ENCODE measurements around the gene RHOF.

Gene RHOF

GRCh38 chr12:121793440-121793837 lies at the start of gene RHOF:
Gene RHOF, minus strand, starts transcription at chr12:121793688. Its CDS starts 55 bp downstream, at chr12:121793633.
- DNase-seq, result peak; percentile 82

- DNase-seq, result no peak
Observed at GRCh38 chr12:121839993-121840761, 46.7 kb upstream of the RHOF start.

- DNase-seq, result peak; percentile 100
Observed at GRCh38 chr12:121839106-121839992, 45.9 kb upstream of the RHOF start.

- no peak for DNase-seq
Observed at GRCh38 chr12:121838126-121838525, 44.6 kb upstream of the RHOF start.

- DNase-seq, result no peak
Observed at GRCh38 chr12:121837680-121838079, 44.2 kb upstream of the RHOF start.

GRCh38 chr12:121831571-121832245 lies 38.2 kb upstream of the RHOF start:
- no peak for DNase-seq

GRCh38 chr12:121830588-121831265 lies 37.2 kb upstream of the RHOF start:
- no peak for DNase-seq

- no peak for DNase-seq
Observed at GRCh38 chr12:121830134-121830533, 36.6 kb upstream of the RHOF start.

GRCh38 chr12:121829250-121829918 lies 35.9 kb upstream of the RHOF start:
- DNase-seq, result no peak

- DNase-seq, result no peak
Observed at GRCh38 chr12:121828826-121829225, 35.3 kb upstream of the RHOF start.

GRCh38 chr12:121828306-121828705 lies 34.8 kb upstream of the RHOF start:
- no peak for DNase-seq

GRCh38 chr12:121827351-121828099 lies 34.0 kb upstream of the RHOF start:
- no peak for DNase-seq

- DNase-seq, result no peak
Observed at GRCh38 chr12:121826318-121827150, 33.0 kb upstream of the RHOF start.

GRCh38 chr12:121825041-121825523 lies 31.6 kb upstream of the RHOF start:
- no peak for DNase-seq

GRCh38 chr12:121823727-121824115 lies 30.2 kb upstream of the RHOF start:
- DNase-seq, result no peak

GRCh38 chr12:121823101-121823726 lies 29.7 kb upstream of the RHOF start:
- DNase-seq, result no peak

GRCh38 chr12:121822393-121823100 lies 29.1 kb upstream of the RHOF start:
- DNase-seq, result no peak

GRCh38 chr12:121820056-121820455 lies 26.6 kb upstream of the RHOF start:
- no peak for DNase-seq

All from stimulated activated CD8-positive, alpha-beta memory T cell treated with anti-CD3 and anti-CD28 coated beads, Interleukin-4, amount 100 ng/mL, for 48 hours (primary cell).